Measurements from ENCODE around the gene SERPINH1.

SERPINH1 gene

DNA sequence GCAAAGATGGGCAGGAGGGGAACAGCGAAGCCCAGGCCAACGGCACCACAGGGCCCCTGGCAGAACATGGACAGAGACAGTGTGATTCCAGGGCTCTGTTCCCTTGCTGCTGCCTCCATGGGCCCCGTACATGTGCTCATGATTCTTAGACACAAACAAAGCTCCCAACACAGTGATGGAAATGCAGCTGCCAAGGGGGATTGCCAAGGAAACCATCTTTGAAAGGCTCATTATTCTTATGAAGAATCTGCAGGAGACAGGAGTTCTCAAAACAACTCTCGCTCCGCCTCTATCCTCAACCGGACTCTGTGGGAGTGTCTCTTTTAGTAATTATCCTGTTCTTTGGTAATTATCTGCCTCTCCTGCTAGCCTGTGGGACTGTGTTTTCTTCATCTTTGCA lies 32.2 kb downstream of the SERPINH1 start:
- no peak overlapping the region for H3K4me3 ChIP-seq (ENCODE audit: insufficient read length, low read depth)
- H3K9me3 ChIP-seq (ENCODE audit: insufficient read depth, low read length): no peaks in the 10 kb centered on the region
- no peak for DNase-seq (ENCODE audit: low read depth, low spot score)
- no peak for TF ChIP-seq SUZ12 (IDR thresholded peaks at IDR 0.05; ENCODE audit: extremely low read depth, insufficient read depth, insufficient read length)
- H3K4me1 ChIP-seq (ENCODE audit: insufficient read depth, insufficient read length): no peaks in the 10 kb centered on the region
- H3K36me3 ChIP-seq (ENCODE audit: insufficient read depth, insufficient read length, low read length): no peaks in the 10 kb centered on the region
- H3K27me3 ChIP-seq (ENCODE audit: insufficient read depth, insufficient read length): no peaks in the 10 kb centered on the region
- no peak overlapping the region for H3K9ac ChIP-seq (ENCODE audit: insufficient read length, low read depth)

DNA sequence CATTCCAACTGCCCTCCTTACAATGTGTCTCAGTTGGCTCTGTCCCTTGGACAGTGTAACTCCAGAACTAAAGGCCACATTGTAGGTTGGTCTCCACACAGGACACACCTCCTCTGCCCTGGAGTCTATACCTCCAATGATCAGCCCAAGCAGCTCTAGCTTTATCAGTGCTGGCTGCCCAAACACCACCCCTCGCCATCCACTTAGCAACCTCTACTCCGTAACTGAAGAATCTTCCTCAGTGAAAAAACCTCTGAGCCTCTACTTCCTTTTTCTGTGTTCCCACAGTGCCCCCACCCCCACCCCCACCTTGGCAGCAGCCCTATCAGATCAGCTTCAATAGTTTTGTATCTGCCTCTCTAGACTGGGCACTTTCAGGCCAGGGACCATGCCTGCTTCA lies 33.4 kb downstream of the SERPINH1 start:
- H3K9ac ChIP-seq (ENCODE audit: insufficient read length, low read depth): no peak overlapping the region

GRCh38 chr11:75596914-75597313 lies 34.9 kb downstream of the SERPINH1 start:
- Histone ChIP-seq H3K9ac (ENCODE audit: insufficient read length, low read depth) (no peak overlapping the region), H3K4me3 (ENCODE audit: insufficient read length, low read depth) (no peak overlapping the region)

More for the DNA sequence above, 33.4 kb downstream of the SERPINH1 start:
- Histone ChIP-seq H3K4me3 (ENCODE audit: insufficient read length, low read depth) (no peak overlapping the region), H3K9me3 (ENCODE audit: insufficient read depth, low read length) (no peaks in the 10 kb centered on the region), H3K4me1 (ENCODE audit: insufficient read depth, insufficient read length) (no peaks in the 10 kb centered on the region), H3K36me3 (ENCODE audit: insufficient read depth, insufficient read length, low read length) (no peaks in the 10 kb centered on the region), H3K27me3 (ENCODE audit: insufficient read depth, insufficient read length) (no peaks in the 10 kb centered on the region)
- no peak for TF ChIP-seq YY1 (IDR thresholded peaks at IDR 0.05; ENCODE audit: insufficient read depth, insufficient read length)
- no peak for TF ChIP-seq ZNF274 (IDR thresholded peaks at IDR 0.05; ENCODE audit: low read depth, low read length)
- no peak for TF ChIP-seq SUZ12 (IDR thresholded peaks at IDR 0.05; ENCODE audit: extremely low read depth, insufficient read depth, insufficient read length)
- no peak for DNase-seq (ENCODE audit: low read depth, low spot score)

DNA sequence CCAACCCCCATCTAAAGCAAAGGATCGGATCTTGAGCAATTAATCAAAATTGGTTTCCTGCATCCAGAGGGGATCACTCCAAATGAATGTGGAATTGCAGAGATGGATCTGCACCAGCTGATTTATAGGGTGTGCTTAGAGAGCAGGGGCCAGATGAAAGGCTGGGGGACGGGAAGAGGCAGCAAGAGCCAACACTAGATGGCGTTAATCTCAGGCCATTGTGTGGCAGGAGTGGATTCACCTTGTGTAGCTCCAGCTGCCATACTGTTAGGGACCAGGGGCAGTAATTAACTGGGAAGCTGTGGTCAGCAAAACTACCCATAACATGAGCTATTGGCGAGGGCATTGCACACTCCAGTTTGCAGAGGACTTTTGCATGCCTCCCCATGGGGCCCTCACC lies 35.6 kb downstream of the SERPINH1 start:
- no peak overlapping the region for H3K9ac ChIP-seq (ENCODE audit: insufficient read length, low read depth)
- peak; percentile 50 for DNase-seq (ENCODE audit: low read depth, low spot score)
- no peak for TF ChIP-seq ZNF274 (IDR thresholded peaks at IDR 0.05; ENCODE audit: low read depth, low read length)
- no peak for TF ChIP-seq YY1 (IDR thresholded peaks at IDR 0.05; ENCODE audit: insufficient read depth, insufficient read length)
- TF ChIP-seq SUZ12 (IDR thresholded peaks at IDR 0.05; ENCODE audit: extremely low read depth, insufficient read depth, insufficient read length): no peak
- H3K4me3 ChIP-seq (ENCODE audit: insufficient read length, low read depth): no peak overlapping the region
- no peaks in the 10 kb centered on the region for H3K36me3 ChIP-seq (ENCODE audit: insufficient read depth, insufficient read length, low read length)
- H3K27me3 ChIP-seq (ENCODE audit: insufficient read depth, insufficient read length): no peaks in the 10 kb centered on the region
- H3K4me1 ChIP-seq (ENCODE audit: insufficient read depth, insufficient read length): no peaks in the 10 kb centered on the region
- no peaks in the 10 kb centered on the region for H3K9me3 ChIP-seq (ENCODE audit: insufficient read depth, low read length)

More at GRCh38 chr11:75596914-75597313, 34.9 kb downstream of the SERPINH1 start:
- no peaks in the 10 kb centered on the region for H3K4me1 ChIP-seq (ENCODE audit: insufficient read depth, insufficient read length)
- TF ChIP-seq YY1 (IDR thresholded peaks at IDR 0.05; ENCODE audit: insufficient read depth, insufficient read length) (no peak), SUZ12 (IDR thresholded peaks at IDR 0.05; ENCODE audit: extremely low read depth, insufficient read depth, insufficient read length) (no peak), ZNF274 (IDR thresholded peaks at IDR 0.05; ENCODE audit: low read depth, low read length) (no peak)
- no peak for DNase-seq (ENCODE audit: low read depth, low spot score)
- no peaks in the 10 kb centered on the region for H3K27me3 ChIP-seq (ENCODE audit: insufficient read depth, insufficient read length)
- H3K36me3 ChIP-seq (ENCODE audit: insufficient read depth, insufficient read length, low read length): no peaks in the 10 kb centered on the region
- no peaks in the 10 kb centered on the region for H3K9me3 ChIP-seq (ENCODE audit: insufficient read depth, low read length)

- H3K9me3 ChIP-seq (ENCODE audit: insufficient read depth, low read length): no peaks in the 10 kb centered on the region
- DNase-seq (ENCODE audit: low read depth, low spot score): no peak
- no peaks in the 10 kb centered on the region for H3K36me3 ChIP-seq (ENCODE audit: insufficient read depth, insufficient read length, low read length)
- H3K4me3 ChIP-seq (ENCODE audit: insufficient read length, low read depth): no peak overlapping the region
- H3K27me3 ChIP-seq (ENCODE audit: insufficient read depth, insufficient read length): no peaks in the 10 kb centered on the region
- no peaks in the 10 kb centered on the region for H3K4me1 ChIP-seq (ENCODE audit: insufficient read depth, insufficient read length)
- no peak for TF ChIP-seq ZNF274 (IDR thresholded peaks at IDR 0.05; ENCODE audit: low read depth, low read length)
- TF ChIP-seq YY1 (IDR thresholded peaks at IDR 0.05; ENCODE audit: insufficient read depth, insufficient read length): no peak
- TF ChIP-seq SUZ12 (IDR thresholded peaks at IDR 0.05; ENCODE audit: extremely low read depth, insufficient read depth, insufficient read length): no peak
- no peak overlapping the region for H3K9ac ChIP-seq (ENCODE audit: insufficient read length, low read depth)
Measured at GRCh38 chr11:75598264-75598663, 36.2 kb downstream of the SERPINH1 start.

DNA sequence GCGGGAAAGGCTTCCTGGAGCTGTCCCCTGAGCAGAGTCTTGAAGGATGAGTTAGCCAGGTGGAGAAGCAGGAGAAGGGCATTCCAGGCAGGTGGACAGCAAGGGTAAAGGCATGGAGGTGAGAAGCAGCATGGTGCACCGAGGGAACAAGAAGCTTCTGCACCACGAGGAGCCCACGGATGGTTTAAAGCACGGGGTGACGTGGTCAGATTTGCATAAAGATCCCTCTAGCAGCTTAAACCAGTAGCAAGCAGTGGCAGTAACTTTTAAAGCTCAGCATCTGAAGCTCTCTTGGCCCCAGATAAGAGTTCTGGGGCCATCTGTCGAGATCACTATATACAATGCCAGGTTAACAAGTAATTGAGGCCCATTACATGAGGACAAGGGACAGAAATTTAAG lies 36.8 kb downstream of the SERPINH1 start:
- Histone ChIP-seq H3K4me1 (ENCODE audit: insufficient read depth, insufficient read length) (no peaks in the 10 kb centered on the region), H3K9me3 (ENCODE audit: insufficient read depth, low read length) (no peaks in the 10 kb centered on the region), H3K36me3 (ENCODE audit: insufficient read depth, insufficient read length, low read length) (no peaks in the 10 kb centered on the region), H3K9ac (ENCODE audit: insufficient read length, low read depth) (no peak overlapping the region), H3K4me3 (ENCODE audit: insufficient read length, low read depth) (no peak overlapping the region), H3K27me3 (ENCODE audit: insufficient read depth, insufficient read length) (no peaks in the 10 kb centered on the region)
- TF ChIP-seq ZNF274 (IDR thresholded peaks at IDR 0.05; ENCODE audit: low read depth, low read length) (no peak), SUZ12 (IDR thresholded peaks at IDR 0.05; ENCODE audit: extremely low read depth, insufficient read depth, insufficient read length) (no peak), YY1 (IDR thresholded peaks at IDR 0.05; ENCODE audit: insufficient read depth, insufficient read length) (no peak)
- DNase-seq (ENCODE audit: low read depth, low spot score): no peak

DNA sequence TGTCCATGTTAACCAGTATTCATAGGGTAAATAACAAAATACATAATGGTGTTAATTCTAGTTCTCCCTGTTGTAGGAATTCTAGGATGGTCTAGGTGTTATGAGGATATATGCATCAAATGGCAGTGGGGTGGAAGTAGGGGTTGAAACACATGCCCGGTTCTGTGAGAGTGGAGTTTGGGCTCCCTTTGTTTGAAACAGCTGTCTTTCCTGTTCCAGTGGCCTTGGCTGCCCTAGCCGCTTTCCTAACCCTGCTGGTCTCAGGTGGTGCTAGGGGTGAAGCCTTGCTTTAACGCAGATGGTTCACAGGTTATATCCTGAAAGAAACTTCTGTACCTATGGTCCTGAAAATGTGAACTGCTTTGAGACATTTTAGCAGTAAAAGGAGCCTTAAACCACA lies 38.3 kb downstream of the SERPINH1 start:
- no peak for DNase-seq (ENCODE audit: low read depth, low spot score)
- no peaks in the 10 kb centered on the region for H3K27me3 ChIP-seq (ENCODE audit: insufficient read depth, insufficient read length)
- no peaks in the 10 kb centered on the region for H3K9me3 ChIP-seq (ENCODE audit: insufficient read depth, low read length)
- no peaks in the 10 kb centered on the region for H3K4me1 ChIP-seq (ENCODE audit: insufficient read depth, insufficient read length)
- H3K36me3 ChIP-seq (ENCODE audit: insufficient read depth, insufficient read length, low read length): no peaks in the 10 kb centered on the region
- no peak overlapping the region for H3K4me3 ChIP-seq (ENCODE audit: insufficient read length, low read depth)
- H3K9ac ChIP-seq (ENCODE audit: insufficient read length, low read depth): no peak overlapping the region
- TF ChIP-seq SUZ12 (IDR thresholded peaks at IDR 0.05; ENCODE audit: extremely low read depth, insufficient read depth, insufficient read length): no peak
- no peak for TF ChIP-seq ZNF274 (IDR thresholded peaks at IDR 0.05; ENCODE audit: low read depth, low read length)
- TF ChIP-seq YY1 (IDR thresholded peaks at IDR 0.05; ENCODE audit: insufficient read depth, insufficient read length): no peak

GRCh38 chr11:75601494-75601893 lies 39.4 kb downstream of the SERPINH1 start:
- TF ChIP-seq SUZ12 (IDR thresholded peaks at IDR 0.05; ENCODE audit: extremely low read depth, insufficient read depth, insufficient read length) (no peak), ZNF274 (IDR thresholded peaks at IDR 0.05; ENCODE audit: low read depth, low read length) (no peak), YY1 (IDR thresholded peaks at IDR 0.05; ENCODE audit: insufficient read depth, insufficient read length) (no peak)
- H3K4me1 ChIP-seq (ENCODE audit: insufficient read depth, insufficient read length): no peaks in the 10 kb centered on the region
- DNase-seq (ENCODE audit: low read depth, low spot score): no peak
- H3K36me3 ChIP-seq (ENCODE audit: insufficient read depth, insufficient read length, low read length): no peaks in the 10 kb centered on the region
- no peak overlapping the region for H3K9ac ChIP-seq (ENCODE audit: insufficient read length, low read depth)
- H3K4me3 ChIP-seq (ENCODE audit: insufficient read length, low read depth): no peak overlapping the region
- H3K27me3 ChIP-seq (ENCODE audit: insufficient read depth, insufficient read length): no peaks in the 10 kb centered on the region
- no peaks in the 10 kb centered on the region for H3K9me3 ChIP-seq (ENCODE audit: insufficient read depth, low read length)
